WTC11 (cell line): ENCODE results near the gene SCNN1A. TPM values are rescaled to one million over a fixed set of nuclear protein-coding genes. Genes with fewer than 3 reads are reported as not detected.

Experiments
- ATAC-seq: fragments of 200-7000 bp; cut with Tn5 transposase; 2 replicates; pipeline ENCODE4 v1.10.0; 2021; ENCODE audit warnings: mild to moderate bottlenecking, moderate library complexity
- CTCF ChIA-PET: fragments of 300-600 bp; sonication (Branson Sonifier 250); formaldehyde crosslinking; loops from one replicate; lab custom pipeline; 2021; ENCODE audit warnings: antibody characterized with exemption; lab: Charles Lee
- POLR2A ChIA-PET: fragments of 350-600 bp; sonication (Branson Sonifier 250); formaldehyde crosslinking; loops from one replicate; lab custom pipeline; 2021; ENCODE audit warnings: antibody characterized with exemption; lab: Charles Lee
- DNase-seq: peaks from one replicate; pipeline ENCODE4 v3.0.0; 2021; ENCODE audit warnings: low spot score
- H3K27ac Mint-ChIP-seq: 2 replicates; pipeline ENCODE4 v1.8.0; 2021; ENCODE audit warnings: mixed read lengths
- H3K27me3 Mint-ChIP-seq: 2 replicates; pipeline ENCODE4 v1.8.0; 2021; ENCODE audit warnings: low read depth, mild to moderate bottlenecking, moderate library complexity, mixed read lengths
- H3K36me3 Mint-ChIP-seq: 2 replicates; pipeline ENCODE4 v1.8.0; 2021; ENCODE audit warnings: mixed read lengths
- H3K4me1 Mint-ChIP-seq: 2 replicates; pipeline ENCODE4 v1.8.0; 2022; ENCODE audit warnings: mixed read lengths
- H3K4me3 Mint-ChIP-seq: 2 replicates; pipeline ENCODE4 v1.8.0; 2021; ENCODE audit warnings: mild to moderate bottlenecking, moderate library complexity, mixed read lengths
- H3K9me3 Mint-ChIP-seq: 2 replicates; pipeline ENCODE4 v1.8.0; 2021; ENCODE audit warnings: mixed read lengths
- ATF1 ChIP-seq: sonication (generic); formaldehyde crosslinking; IDR thresholded peaks from 2 replicates; pipeline ENCODE4 v1.8.1; 2023; ENCODE audit warnings: mild to moderate bottlenecking, moderate library complexity, missing genetic modification reagents
- ATF6 ChIP-seq: sonication (generic); formaldehyde crosslinking; IDR thresholded peaks from 2 replicates; pipeline ENCODE4 v1.8.1; 2023; ENCODE audit warnings: mild to moderate bottlenecking, missing genetic modification reagents
- E2F4 ChIP-seq: sonication (generic); formaldehyde crosslinking; IDR thresholded peaks from 2 replicates; pipeline ENCODE4 v1.8.1; 2022; ENCODE audit warnings: low read depth, mild to moderate bottlenecking, moderate library complexity, missing genetic modification reagents, borderline replicate concordance
- ETV6 ChIP-seq: sonication (generic); formaldehyde crosslinking; IDR thresholded peaks from 2 replicates; pipeline ENCODE4 v1.8.1; 2022; ENCODE audit warnings: mild to moderate bottlenecking, missing genetic modification reagents
- FOXP4 ChIP-seq: sonication (generic); formaldehyde crosslinking; IDR thresholded peaks from 2 replicates; pipeline ENCODE4 v1.8.0; 2022; ENCODE audit warnings: mild to moderate bottlenecking, missing genetic modification reagents
- GABPB1 ChIP-seq: sonication (generic); formaldehyde crosslinking; IDR thresholded peaks from 2 replicates; pipeline ENCODE4 v1.8.1; 2023; ENCODE audit warnings: mild to moderate bottlenecking, missing genetic modification reagents
- HMGXB4 ChIP-seq: sonication (generic); formaldehyde crosslinking; IDR thresholded peaks from 2 replicates; pipeline ENCODE4 v1.8.1; 2023; ENCODE audit warnings: mild to moderate bottlenecking, moderate library complexity, missing genetic modification reagents
- ZBTB21 ChIP-seq: sonication (generic); formaldehyde crosslinking; IDR thresholded peaks from 2 replicates; pipeline ENCODE4 v1.8.1; 2023; ENCODE audit warnings: mild to moderate bottlenecking, missing genetic modification reagents, borderline replicate concordance
- ZNF219 ChIP-seq: sonication (generic); formaldehyde crosslinking; IDR thresholded peaks from 2 replicates; pipeline ENCODE4 v1.8.0; 2023; ENCODE audit warnings: missing genetic modification reagents, mild to moderate bottlenecking, borderline replicate concordance
- ZNF281 ChIP-seq: sonication (generic); formaldehyde crosslinking; IDR thresholded peaks from 2 replicates; pipeline ENCODE4 v1.8.0; 2023; ENCODE audit warnings: mild to moderate bottlenecking, missing genetic modification reagents
- ZNF317 ChIP-seq: sonication (generic); formaldehyde crosslinking; IDR thresholded peaks from 2 replicates; pipeline ENCODE4 v1.8.1; 2023; ENCODE audit warnings: low read depth, mild to moderate bottlenecking, moderate library complexity, missing genetic modification reagents, borderline replicate concordance
- ZNF671 ChIP-seq: fragments of 250-450 bp; sonication (Bioruptor Pico); IDR thresholded peaks from 2 replicates; pipeline ENCODE4 v1.8.0; 2021; ENCODE audit warnings: mild to moderate bottlenecking
- total RNA-seq: library from RNA; stranded (reverse); gene quantifications from 3 replicates; pipeline ENCODE4 v1.2.3, GENCODE V29; 2021

SCNN1A gene
- total RNA-seq, 1 experiment from 2014 or later: 100 TPM

GRCh38 chr12:6323340-6323994 lies 51.9 kb downstream of the SCNN1A start (continued):
- TF ChIP-seq E2F4 (CRISPR knock-in tag) (no peak), ZNF219 (CRISPR knock-in tag) (no peak), ZBTB21 (CRISPR knock-in tag) (peak; percentile 27; the same call in 1 of the 2 replicates), ATF1 (CRISPR knock-in tag) (no peak), ZNF317 (CRISPR knock-in tag) (no peak), GABPB1 (no peak), ZNF281 (no peak), ZNF671 (CRISPR knock-in tag) (peak; percentile 38; the same call in 1 of the 2 replicates), ATF6 (no peak)
- TF ChIP-seq, all 79 proteins: peak for 5

- no peaks in the 10 kb centered on the region for H3K27me3 Mint-ChIP-seq
- DNase-seq (no peak), ATAC-seq (peak; percentile 4; the same call in 1 of the 2 replicates)
- H3K36me3 Mint-ChIP-seq: peaks cover 31% of the 10 kb centered on the region
- H3K4me3 Mint-ChIP-seq: peak overlapping the region; percentile 62
- H3K9me3 Mint-ChIP-seq: no peaks in the 10 kb centered on the region
- TF ChIP-seq FOXP4: 0 out of 2 replicates have a peak, but pooled peaks have one; percentile 10
- no peak for TF ChIP-seq HMGXB4 (CRISPR knock-in tag)
- TF ChIP-seq ETV6 (CRISPR knock-in tag): 0 out of 2 replicates have a peak, but pooled peaks have one; percentile 25
- ChIA-PET CTCF (interaction anchor here (0.5 to 2.6 kb wide), 29 partner anchors 10 to 623 kb away, joined by 3 to 19 read pairs (median 5); partner anchors contain the start of genes SCNN1A, TNFRSF1A and VAMP1), POLR2A (interaction anchor here (0.6 to 1.6 kb wide), 5 partner anchors 10 to 369 kb away, joined by 3 to 6 read pairs (median 3); partner anchors contain the start of gene SCNN1A)
- peaks cover 60% of the 10 kb centered on the region for H3K4me1 Mint-ChIP-seq
- H3K27ac Mint-ChIP-seq: peak overlapping the region; percentile 98
These were observed 52.4 kb downstream of the SCNN1A start for GRCh38 chr12:6322969-6323339.
